Naive B cell (primary cell): ENCODE data around the gene SOX6. TPM values are rescaled to one million over a fixed set of nuclear protein-coding genes. Genes with fewer than 3 reads are reported as not detected.

ENCODE experiments used
- ATAC-seq, 2 donors: fragments of 150-1000 bp; cut with Tn5 transposase; 2 replicates each; pipeline ENCODE4 v1.10.0; 2021; ENCODE audit warnings: low read depth in 2 of 2, mild to moderate bottlenecking in 2 of 2, moderate library complexity in 2 of 2
- DNase-seq: peaks from one replicate; pipeline ENCODE4 v3.0.0; 2022
- H3K27ac Mint-ChIP-seq, 6 donors: one replicate each; pipeline ENCODE4 v1.8.0; 2020 to 2022; ENCODE audit warnings: mild to moderate bottlenecking in 6 of 6, mixed read lengths in 6 of 6, moderate library complexity in 5 of 6, inconsistent platforms in 2 of 6
- H3K27me3 Mint-ChIP-seq, 3 donors: one replicate each; pipeline ENCODE4 v1.8.0; 2021 to 2022; ENCODE audit warnings: mixed read lengths in 3 of 3, mild to moderate bottlenecking in 1 of 3
- H3K36me3 Mint-ChIP-seq, 2 donors: one replicate each; pipeline ENCODE4 v1.8.0; 2020 to 2022; ENCODE audit warnings: mixed read lengths in 2 of 2, inconsistent platforms in 1 of 2, mild to moderate bottlenecking in 1 of 2
- H3K4me1 Mint-ChIP-seq, 3 donors: one replicate each; pipeline ENCODE4 v1.8.0; 2020 to 2022; ENCODE audit warnings: mixed read lengths in 3 of 3, inconsistent platforms in 1 of 3, mild to moderate bottlenecking in 1 of 3, moderate library complexity in 1 of 3
- H3K4me3 Mint-ChIP-seq, 8 donors: one replicate each; pipeline ENCODE4 v1.8.0; 2020 to 2022; ENCODE audit warnings: mild to moderate bottlenecking in 8 of 8, mixed read lengths in 8 of 8, moderate library complexity in 8 of 8, inconsistent platforms in 2 of 8
- H3K9me3 Mint-ChIP-seq, 7 donors: one replicate each; pipeline ENCODE4 v1.8.0; 2020 to 2022; ENCODE audit warnings: mixed read lengths in 7 of 7, mild to moderate bottlenecking in 5 of 7, inconsistent platforms in 2 of 7, moderate library complexity in 1 of 7
- polyA plus RNA-seq, 6 donors: library from polyadenylated mRNA; unstranded; fragments of 300-500 nt; fragmentation: Illumina TruSeq; gene quantifications; one replicate each; pipeline ENCODE4 v1.2.3, GENCODE V29; 2021; ENCODE audit warnings: low read depth in 6 of 6

The SOX6 gene
- polyA plus RNA-seq, 6 donors from 2014 or later: not detected

DNA sequence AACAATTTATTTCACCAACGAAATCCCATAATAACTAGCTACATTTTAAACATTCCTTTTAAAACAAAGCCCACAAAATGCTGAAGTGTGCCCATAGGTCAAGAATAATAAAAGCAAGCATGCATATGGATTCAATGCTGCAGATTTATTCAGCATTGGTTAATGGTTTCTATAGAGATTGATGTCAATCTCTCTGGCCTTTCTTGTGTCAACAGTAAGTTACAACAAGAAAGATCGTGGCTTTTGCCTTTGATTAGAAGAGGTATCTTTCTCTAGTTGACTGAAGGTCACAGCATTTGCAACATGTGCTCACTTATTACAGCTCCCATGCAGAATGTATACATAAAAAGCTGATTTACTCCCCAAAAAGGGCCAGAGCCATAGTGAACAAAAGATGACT lies 1.4 kb upstream of the SOX6 start:
- H3K27ac Mint-ChIP-seq: no peak overlapping the region
- no peaks in the 10 kb centered on the region for H3K36me3 Mint-ChIP-seq
- no peaks in the 10 kb centered on the region for H3K9me3 Mint-ChIP-seq
- no peak for DNase-seq
- H3K4me1 Mint-ChIP-seq: no peaks in the 10 kb centered on the region
- no peak overlapping the region for H3K4me3 Mint-ChIP-seq
- ATAC-seq: no peak
- H3K27me3 Mint-ChIP-seq: peaks cover 0 to 5% (median 0%) of the 10 kb centered on the region in 3 donors

DNA sequence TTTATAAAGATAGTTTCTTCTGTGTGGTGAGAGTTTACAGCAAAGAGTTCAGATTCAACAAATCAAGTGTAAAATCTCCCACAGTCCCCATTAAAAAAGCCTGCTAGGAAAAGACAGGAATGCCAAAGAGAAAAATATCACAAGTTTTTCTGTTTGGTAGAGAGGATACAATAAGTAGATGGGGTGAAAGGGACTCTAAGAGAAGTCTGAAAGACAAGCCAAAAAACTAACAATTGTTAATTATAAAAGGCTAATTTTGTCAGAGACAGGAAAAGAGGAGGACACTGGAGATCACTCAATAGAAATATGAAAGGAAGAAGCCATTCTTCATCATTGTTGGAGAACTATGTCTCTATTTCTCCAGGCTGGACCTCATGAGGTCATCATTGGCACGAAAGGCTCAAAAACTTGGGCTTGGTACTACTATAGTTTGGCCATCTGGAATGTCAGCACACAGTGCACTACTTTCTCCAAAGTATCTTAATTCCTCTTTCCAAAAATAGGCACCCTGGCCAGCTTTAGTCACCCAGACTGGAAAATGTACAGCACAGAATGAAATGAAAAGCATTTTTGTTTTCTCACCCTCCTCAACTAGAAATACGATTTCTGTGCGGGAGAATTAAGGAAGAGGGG lies 531 bp upstream of the SOX6 start:
- DNase-seq: no peak
- Mint-ChIP-seq H3K4me1 (no peaks in the 10 kb centered on the region), H3K4me3 (no peak overlapping the region), H3K27ac (no peak overlapping the region), H3K27me3 (peaks cover 0 to 5% (median 0%) of the 10 kb centered on the region in 3 donors), H3K9me3 (no peaks in the 10 kb centered on the region), H3K36me3 (no peaks in the 10 kb centered on the region)
- ATAC-seq: no peak

DNA sequence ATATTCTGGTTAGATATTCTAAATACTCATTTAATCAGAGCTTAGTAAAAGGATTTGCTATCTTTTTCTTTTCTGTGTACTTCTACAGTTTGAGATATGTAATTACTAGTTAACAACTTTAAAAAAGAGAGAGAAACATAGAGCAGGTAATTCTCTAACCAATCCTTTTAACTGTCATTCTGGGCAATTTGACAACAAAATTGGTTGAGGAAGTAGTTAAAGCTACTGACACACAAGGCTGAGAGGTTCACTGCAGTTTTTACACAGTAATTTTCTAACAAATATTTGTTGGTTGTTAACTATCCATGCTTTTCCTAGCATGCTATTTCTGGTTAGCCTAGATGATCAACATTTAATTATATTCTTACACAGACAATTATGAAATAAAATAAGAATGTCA lies 3.6 kb downstream of the SOX6 start:
- Mint-ChIP-seq H3K27ac (no peak overlapping the region), H3K27me3 (peaks cover 0 to 5% (median 0%) of the 10 kb centered on the region in 3 donors), H3K4me3 (no peak overlapping the region), H3K9me3 (peaks cover 0 to 1% (median 0%) of the 10 kb centered on the region in 7 donors), H3K4me1 (no peaks in the 10 kb centered on the region), H3K36me3 (no peaks in the 10 kb centered on the region)
- no peak for ATAC-seq
- no peak for DNase-seq

DNA sequence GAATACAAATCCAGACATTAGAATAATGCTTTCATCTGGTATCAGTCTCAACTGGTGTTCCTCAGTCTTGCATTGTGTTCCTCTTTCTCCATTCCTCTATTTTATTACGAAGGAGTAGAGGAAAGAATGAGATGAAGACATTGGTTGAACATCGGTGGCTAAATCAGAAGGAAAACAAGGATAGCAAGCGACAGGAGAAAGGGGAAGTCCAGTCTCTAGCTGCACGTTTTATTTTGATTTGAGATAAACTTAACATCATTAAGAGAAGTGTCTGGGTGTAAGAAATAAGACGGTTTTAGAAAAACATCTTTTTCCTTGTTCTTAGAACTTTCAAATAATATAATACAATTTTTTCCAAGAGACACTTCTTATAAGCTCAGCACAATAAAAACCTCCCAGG lies 6.2 kb downstream of the SOX6 start:
- H3K36me3 Mint-ChIP-seq: no peaks in the 10 kb centered on the region

DNA sequence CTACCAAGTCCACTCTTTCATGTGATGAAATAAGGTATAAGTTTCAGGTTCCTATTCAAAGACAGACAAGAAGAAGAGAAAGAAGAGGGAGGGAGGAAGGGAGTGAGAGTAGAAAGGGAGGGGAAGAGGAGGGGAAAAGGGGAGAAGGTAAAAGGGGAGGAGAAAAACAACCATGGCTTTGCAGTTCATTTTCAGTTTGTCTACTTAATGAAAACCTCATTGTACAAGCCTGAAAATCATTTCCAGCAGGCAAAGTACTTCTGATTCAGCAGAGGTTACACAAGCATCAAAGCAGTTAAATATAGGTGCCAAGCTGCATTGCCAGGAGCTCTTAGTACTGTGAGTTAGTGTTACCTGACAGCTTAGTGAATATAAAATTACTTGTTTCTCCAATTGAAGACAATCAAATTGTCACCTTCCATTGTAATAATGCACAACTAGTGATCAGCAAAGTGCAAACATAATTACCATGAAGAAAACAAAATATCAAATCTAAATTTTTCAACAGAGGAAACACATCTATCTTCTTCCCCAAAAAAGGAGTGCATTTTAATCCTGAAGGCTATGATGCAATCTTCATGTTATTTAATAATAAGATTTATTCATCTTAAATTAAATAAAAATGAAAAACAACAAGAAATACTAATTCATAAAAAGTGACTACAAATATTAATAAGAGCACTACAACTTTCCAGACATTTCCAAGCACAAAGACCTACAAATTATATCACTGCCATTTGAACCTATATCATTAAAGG lies 8.2 kb downstream of the SOX6 start:
- Mint-ChIP-seq H3K36me3 (no peaks in the 10 kb centered on the region), H3K9me3 (peaks cover 0 to 1% (median 0%) of the 10 kb centered on the region in 7 donors), H3K4me1 (no peaks in the 10 kb centered on the region), H3K27me3 (no peaks in the 10 kb centered on the region), H3K27ac (no peak overlapping the region), H3K4me3 (no peak overlapping the region)
- no peak for DNase-seq
- ATAC-seq: no peak

More for the DNA sequence above, 6.2 kb downstream of the SOX6 start:
- Mint-ChIP-seq H3K4me1 (no peaks in the 10 kb centered on the region), H3K27ac (no peak overlapping the region), H3K27me3 (peaks cover 0 to 5% (median 0%) of the 10 kb centered on the region in 3 donors), H3K4me3 (no peak overlapping the region), H3K9me3 (peaks cover 0 to 1% (median 0%) of the 10 kb centered on the region in 7 donors)
- no peak for ATAC-seq
- no peak for DNase-seq

DNA sequence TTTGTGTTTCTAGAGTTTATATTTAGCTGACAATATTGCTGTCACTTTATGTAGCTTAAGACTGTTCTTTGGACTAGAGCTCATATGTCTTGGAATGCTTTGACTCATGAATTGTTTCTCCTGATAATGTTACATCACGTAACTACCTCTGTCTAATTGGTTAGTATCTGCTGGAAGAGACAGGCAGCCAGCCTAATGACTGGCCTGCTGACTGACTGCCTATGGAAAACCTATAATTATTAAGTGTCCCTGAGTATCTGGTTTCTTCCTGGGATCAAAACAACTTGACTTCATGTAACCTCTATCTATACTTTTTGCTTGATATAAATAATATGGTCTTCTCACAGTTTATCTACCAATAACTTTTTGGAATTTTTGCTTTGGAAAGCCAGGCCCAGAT lies 9.4 kb downstream of the SOX6 start:
- no peaks in the 10 kb centered on the region for H3K36me3 Mint-ChIP-seq
- DNase-seq (no peak), ATAC-seq (no peak)
- H3K27ac Mint-ChIP-seq: no peak overlapping the region
- H3K27me3 Mint-ChIP-seq: no peaks in the 10 kb centered on the region
- no peaks in the 10 kb centered on the region for H3K4me1 Mint-ChIP-seq
- no peak overlapping the region for H3K4me3 Mint-ChIP-seq
- peaks cover 0 to 1% (median 0%) of the 10 kb centered on the region in 7 donors for H3K9me3 Mint-ChIP-seq

DNA sequence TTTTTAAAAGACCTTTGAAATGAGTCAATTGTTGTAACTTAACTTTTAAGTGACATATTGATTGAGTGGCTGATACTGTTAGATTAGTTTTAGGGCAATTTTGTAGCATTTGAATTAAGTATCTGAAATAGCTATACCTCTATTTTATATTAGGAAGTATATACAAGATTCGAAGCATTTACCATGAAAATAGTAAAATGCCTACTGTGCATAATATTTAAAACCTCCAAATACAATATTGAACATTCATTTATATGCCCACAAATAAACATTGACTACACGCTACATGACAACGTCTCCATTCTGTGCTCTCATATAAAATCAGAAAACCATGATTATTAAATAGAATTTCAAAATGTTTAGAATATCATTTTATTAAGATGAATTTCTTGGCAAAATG lies 14.5 kb downstream of the SOX6 start:
- Mint-ChIP-seq H3K4me1 (no peaks in the 10 kb centered on the region), H3K27me3 (no peaks in the 10 kb centered on the region), H3K4me3 (no peak overlapping the region), H3K36me3 (no peaks in the 10 kb centered on the region), H3K27ac (no peak overlapping the region), H3K9me3 (peaks cover 0 to 5% (median 0%) of the 10 kb centered on the region in 7 donors)
- no peak for ATAC-seq
- DNase-seq: no peak

DNA sequence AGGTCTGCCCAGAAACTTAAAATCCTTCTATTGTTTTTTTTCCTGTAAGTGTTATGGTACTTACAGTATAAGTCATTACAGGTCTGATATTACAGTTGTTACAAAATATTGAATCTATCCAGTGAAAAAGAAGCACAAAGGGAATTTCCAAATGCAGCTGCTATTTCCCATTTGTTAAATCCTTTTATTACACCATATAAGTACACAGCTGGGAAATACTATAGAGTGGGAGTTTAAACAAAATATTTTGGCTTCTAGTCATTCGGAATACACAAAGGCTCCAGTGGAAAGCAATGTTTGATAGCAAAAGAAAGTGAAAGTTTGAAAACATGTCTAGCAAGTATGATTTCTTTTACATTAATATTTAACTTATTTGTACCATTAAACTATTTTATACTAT lies 18.0 kb downstream of the SOX6 start:
- DNase-seq: no peak
- ATAC-seq: no peak
- H3K4me1 Mint-ChIP-seq: no peaks in the 10 kb centered on the region
- H3K27me3 Mint-ChIP-seq: no peaks in the 10 kb centered on the region
- H3K4me3 Mint-ChIP-seq: no peak overlapping the region
- H3K9me3 Mint-ChIP-seq: peaks cover 0 to 5% (median 0%) of the 10 kb centered on the region in 7 donors
- H3K36me3 Mint-ChIP-seq: no peaks in the 10 kb centered on the region
- no peak overlapping the region for H3K27ac Mint-ChIP-seq

DNA sequence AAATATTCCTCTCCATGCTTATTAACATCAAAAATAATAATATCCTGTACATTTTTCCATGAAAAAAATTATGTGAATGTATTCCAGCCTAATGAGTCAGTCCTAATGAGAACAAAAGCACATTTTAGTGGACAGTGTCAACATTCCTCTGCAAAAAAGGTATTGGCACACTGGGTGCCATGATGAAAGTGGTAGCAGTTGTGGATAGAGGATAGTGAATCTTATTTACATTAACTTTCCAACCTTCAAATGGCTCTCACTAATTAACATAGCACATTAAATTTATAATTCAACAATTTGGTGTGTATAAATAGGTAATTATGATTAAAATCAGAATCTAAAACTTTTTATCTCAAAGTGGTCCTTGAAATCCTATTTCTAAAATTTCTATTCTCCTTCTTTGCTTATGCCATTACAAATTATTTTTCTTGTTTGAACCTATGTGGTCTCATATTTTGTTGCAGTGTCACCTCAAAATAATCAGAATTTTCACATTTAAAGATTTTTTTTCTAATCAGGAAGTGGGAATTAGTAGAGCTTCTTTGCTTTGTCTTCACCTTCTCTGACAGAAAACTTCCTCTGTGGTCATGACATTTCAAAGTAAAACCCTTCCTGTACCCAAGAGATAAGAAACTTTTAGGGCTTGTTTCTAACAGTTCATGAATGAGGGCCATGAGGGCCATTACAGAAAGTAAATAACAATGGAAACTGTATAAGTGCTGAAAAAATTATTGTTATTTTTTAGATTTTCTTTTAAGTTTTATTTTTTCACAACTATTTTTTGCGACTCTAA lies 18.7 kb downstream of the SOX6 start:
- Mint-ChIP-seq H3K9me3 (peaks cover 0 to 5% (median 0%) of the 10 kb centered on the region in 7 donors), H3K4me3 (no peak overlapping the region), H3K36me3 (no peaks in the 10 kb centered on the region), H3K27ac (no peak overlapping the region), H3K27me3 (no peaks in the 10 kb centered on the region), H3K4me1 (no peaks in the 10 kb centered on the region)
- DNase-seq (no peak), ATAC-seq (no peak)

DNA sequence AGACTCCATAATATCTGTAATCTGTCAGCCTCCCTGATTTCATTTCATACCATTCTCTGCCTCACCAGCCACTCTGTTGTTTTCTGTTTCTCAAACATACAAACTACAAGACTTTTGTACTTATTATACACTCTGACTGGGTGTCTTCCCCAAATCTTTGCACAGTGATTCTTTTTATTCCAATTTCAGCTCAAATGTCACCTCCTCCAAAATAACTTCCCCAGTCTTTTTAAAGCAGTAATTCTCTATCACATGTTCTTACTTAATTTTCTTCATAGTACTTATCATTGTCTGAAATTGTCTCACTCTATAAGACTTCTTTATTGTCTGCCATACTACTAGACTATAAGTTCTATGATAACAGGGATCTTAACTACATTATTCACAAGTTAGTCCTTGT lies 19.6 kb downstream of the SOX6 start:
- H3K4me3 Mint-ChIP-seq: no peak overlapping the region
- ATAC-seq: no peak
- no peaks in the 10 kb centered on the region for H3K27me3 Mint-ChIP-seq
- H3K27ac Mint-ChIP-seq: no peak overlapping the region
- DNase-seq: no peak
- no peaks in the 10 kb centered on the region for H3K4me1 Mint-ChIP-seq
- no peaks in the 10 kb centered on the region for H3K36me3 Mint-ChIP-seq
- H3K9me3 Mint-ChIP-seq: peaks cover 0 to 5% (median 0%) of the 10 kb centered on the region in 7 donors

DNA sequence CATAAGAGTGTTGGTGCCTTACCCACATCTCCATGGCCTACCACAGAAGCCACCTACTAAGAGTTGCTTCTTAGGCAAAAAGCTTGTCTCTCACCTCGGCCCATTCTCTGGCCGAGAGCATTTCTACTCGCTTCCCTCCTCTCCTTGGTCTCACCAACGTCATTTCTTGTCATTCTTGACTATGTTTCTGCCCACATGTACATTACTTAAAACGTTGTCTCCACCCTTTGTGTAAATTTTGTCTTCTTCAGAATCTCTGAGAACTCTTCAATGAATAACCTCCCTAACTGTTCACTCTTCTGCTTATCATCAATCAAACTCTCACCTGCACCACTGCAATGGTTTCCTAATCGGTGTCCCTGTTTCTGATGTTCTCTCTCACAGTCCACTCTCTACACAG lies 20.1 kb downstream of the SOX6 start:
- Mint-ChIP-seq H3K27me3 (no peaks in the 10 kb centered on the region), H3K4me1 (no peaks in the 10 kb centered on the region), H3K36me3 (no peaks in the 10 kb centered on the region), H3K27ac (no peak overlapping the region), H3K4me3 (no peak overlapping the region), H3K9me3 (peaks cover 0 to 5% (median 0%) of the 10 kb centered on the region in 7 donors)
- DNase-seq (no peak), ATAC-seq (no peak)

DNA sequence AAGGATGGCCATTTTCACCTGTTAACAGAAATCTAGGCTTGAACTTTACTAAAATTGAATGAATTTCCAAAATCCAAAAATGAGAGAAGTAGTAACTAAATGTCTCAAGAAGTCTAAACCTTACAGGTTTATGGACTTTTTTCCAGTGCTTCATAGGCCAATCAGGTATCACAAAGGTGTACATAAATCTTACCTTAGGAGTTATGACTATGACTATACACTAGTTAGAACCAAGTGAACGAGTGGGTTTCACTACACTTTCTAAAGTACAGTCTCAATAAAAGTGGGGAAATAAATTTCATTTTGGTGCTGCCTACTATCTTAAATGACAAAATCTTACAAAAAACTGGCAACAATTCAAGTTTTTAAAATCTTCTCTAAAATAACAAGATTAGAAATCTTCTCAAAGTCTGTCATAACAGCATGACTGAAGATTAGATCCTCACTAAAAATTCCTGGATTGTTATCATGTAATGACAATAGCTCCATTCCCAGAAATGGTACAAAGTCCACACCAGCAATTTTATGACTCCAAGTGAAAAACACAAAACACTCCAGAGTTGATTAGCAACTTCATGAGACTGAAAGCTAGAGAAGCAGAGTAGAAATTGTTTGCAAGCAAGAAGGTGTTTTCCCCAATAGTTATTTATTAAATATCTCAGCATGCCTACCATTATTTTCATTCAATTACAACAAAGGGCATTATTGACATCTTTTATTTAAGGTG lies 20.9 kb downstream of the SOX6 start:
- no peak for ATAC-seq
- Mint-ChIP-seq H3K27ac (no peak overlapping the region), H3K4me1 (no peaks in the 10 kb centered on the region), H3K36me3 (no peaks in the 10 kb centered on the region), H3K9me3 (peaks cover 0 to 5% (median 0%) of the 10 kb centered on the region in 7 donors), H3K27me3 (no peaks in the 10 kb centered on the region), H3K4me3 (no peak overlapping the region)
- DNase-seq: no peak

DNA sequence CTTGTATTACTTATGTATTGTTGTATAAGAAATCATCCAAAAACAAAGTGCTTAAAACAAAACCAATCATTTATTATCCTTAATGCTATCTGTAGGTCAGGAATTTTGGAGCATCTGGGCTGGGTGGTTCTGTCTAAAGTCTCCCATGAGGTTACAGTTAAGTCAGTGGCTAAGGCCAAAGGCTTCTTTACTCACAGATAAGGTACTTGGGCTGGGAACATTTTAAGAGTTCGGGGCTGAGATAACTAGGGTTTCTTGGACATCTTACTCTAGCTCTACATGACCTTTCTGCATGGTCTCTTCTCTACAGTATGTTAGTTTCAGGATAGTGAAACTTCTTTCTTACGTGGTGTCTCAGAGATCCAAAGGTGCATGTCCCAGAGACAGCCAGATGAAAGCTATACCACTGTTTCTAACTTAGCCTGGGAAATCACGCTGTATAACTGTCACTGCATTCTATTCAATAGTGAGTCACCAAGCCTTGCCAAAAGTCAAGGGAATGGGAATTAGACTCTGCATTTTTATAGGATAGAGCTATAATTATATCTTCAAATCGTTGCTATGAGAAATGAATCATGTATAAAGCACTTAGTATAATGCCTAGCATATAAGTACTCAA lies 29.6 kb downstream of the SOX6 start:
- ATAC-seq (no peak), DNase-seq (no peak)
- Mint-ChIP-seq H3K27ac (no peak overlapping the region), H3K9me3 (peaks cover 0 to 11% (median 2%) of the 10 kb centered on the region in 7 donors), H3K4me3 (no peak overlapping the region), H3K27me3 (no peaks in the 10 kb centered on the region), H3K36me3 (no peaks in the 10 kb centered on the region), H3K4me1 (no peaks in the 10 kb centered on the region)
